K562 treated with DMSO at 1 percent for 4 hours (cell line): ENCODE measurements around the gene SLC35G4. TPM values are rescaled to one million over a fixed set of nuclear protein-coding genes. Genes with fewer than 3 reads are reported as not detected.

Experiments
- total RNA-seq: library from RNA; unstranded; fragments of 300-600 nt; gene quantifications from 2 replicates; pipeline ENCODE4 v1.2.3, GENCODE V29; 2022; ENCODE audit not compliant: insufficient read depth

The SLC35G4 gene
- not detected in 2 replicates for total RNA-seq

GRCh38 chr18:11609488-11609887 is at the start of gene SLC35G4:
TSS of gene SLC35G4 (plus strand) at chr18:11609596. CDS start at chr18:11609596, 0 bp downstream.

Other genes starting within 250 kb of the SLC35G4 start
- gene GNAL, start 79.7 kb downstream of the SLC35G4 start, total RNA-seq: 0.18 TPM in 1 of 2 replicates, not detected in the other
- gene CHMP1B, start 241.8 kb downstream of the SLC35G4 start, total RNA-seq: 23.7 and 26.2 TPM in 2 replicates